Peyer's patch (tissue), 4 donors: ENCODE measurements around the gene KATNBL1.

ENCODE experiments used
- POLR2A ChIP-seq, 2 donors: fragments of 450-650 bp; IDR thresholded peaks; one replicate each; pipeline ENCODE4 v1.5.1; 2017; ENCODE audit warnings: antibody characterized with exemption in 2 of 2, mild to moderate bottlenecking in 2 of 2, moderate library complexity in 2 of 2
- TF ChIP-seq, protein P1 (sequence below), 6 experiments: fragments of 450-650 bp in 4 of 6; fragments of 200-600 bp in 2 of 6; sonication (generic) in 1 of 6; IDR thresholded peaks; one replicate each; pipeline ENCODE4 v1.5.1; 2017 to 2019; ENCODE audit warnings: antibody characterized with exemption in 6 of 6, mild to moderate bottlenecking in 3 of 6, moderate library complexity in 1 of 6

DNA sequence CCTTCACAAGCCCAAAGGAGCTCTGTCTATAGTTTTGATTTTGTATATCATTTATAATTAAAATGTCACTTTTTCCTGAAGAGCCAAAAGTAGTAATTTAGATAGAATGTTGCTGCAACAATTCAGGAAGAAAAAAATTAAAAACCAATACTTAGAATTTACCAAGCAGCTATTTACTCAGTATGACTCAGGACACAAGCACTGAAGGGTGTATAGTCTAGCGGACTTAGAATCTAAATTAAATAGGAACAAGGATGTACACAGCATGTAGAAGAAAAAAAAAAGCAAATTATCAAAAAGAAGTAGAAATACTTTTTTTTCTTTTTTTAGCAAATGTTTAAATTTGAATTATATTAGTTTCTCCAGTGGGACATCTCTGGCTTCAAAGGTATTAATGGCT is 76.4 kb downstream of the KATNBL1 start:
- TF ChIP-seq, protein P1, sequence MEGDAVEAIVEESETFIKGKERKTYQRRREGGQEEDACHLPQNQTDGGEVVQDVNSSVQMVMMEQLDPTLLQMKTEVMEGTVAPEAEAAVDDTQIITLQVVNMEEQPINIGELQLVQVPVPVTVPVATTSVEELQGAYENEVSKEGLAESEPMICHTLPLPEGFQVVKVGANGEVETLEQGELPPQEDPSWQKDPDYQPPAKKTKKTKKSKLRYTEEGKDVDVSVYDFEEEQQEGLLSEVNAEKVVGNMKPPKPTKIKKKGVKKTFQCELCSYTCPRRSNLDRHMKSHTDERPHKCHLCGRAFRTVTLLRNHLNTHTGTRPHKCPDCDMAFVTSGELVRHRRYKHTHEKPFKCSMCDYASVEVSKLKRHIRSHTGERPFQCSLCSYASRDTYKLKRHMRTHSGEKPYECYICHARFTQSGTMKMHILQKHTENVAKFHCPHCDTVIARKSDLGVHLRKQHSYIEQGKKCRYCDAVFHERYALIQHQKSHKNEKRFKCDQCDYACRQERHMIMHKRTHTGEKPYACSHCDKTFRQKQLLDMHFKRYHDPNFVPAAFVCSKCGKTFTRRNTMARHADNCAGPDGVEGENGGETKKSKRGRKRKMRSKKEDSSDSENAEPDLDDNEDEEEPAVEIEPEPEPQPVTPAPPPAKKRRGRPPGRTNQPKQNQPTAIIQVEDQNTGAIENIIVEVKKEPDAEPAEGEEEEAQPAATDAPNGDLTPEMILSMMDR (IDR thresholded peaks at IDR 0.05): no peak
- TF ChIP-seq POLR2A (IDR thresholded peaks at IDR 0.05): no peak
